Tibial artery (tissue), 4 donors: ENCODE measurements around the gene PDE11A.

Experiments
- DNase-seq, 2 donors: peaks; one replicate each; pipeline ENCODE4 v3.0.0-alpha.2; 2019
- H3K27ac ChIP-seq, 2 donors: fragments of 200-600 bp; sonication (generic) in 1 of 2; 1 replicate in 1 of 2; 2 replicates in 1 of 2; pipeline ENCODE4 v1.5.1; 2018 to 2019; ENCODE audit warnings: mild to moderate bottlenecking in 1 of 2
- H3K27me3 ChIP-seq, 2 donors: fragments of 200-600 bp; sonication (generic) in 1 of 2; one replicate each; pipeline versions ENCODE4 v1.5.1 to v1.6.0; 2016 to 2019
- H3K36me3 ChIP-seq, 3 donors: fragments of 200-600 bp; sonication (generic) in 2 of 3; one replicate each; pipeline ENCODE4 v1.5.1; 2016 to 2019; ENCODE audit warnings: mild to moderate bottlenecking in 2 of 3
- H3K4me1 ChIP-seq, 4 donors: fragments of 200-600 bp; sonication (generic) in 2 of 4; 1 replicate in 3 of 4; 2 replicates in 1 of 4; pipeline ENCODE4 v1.5.1; 2016 to 2019
- H3K4me3 ChIP-seq, 2 donors: fragments of 200-600 bp; sonication (generic) in 1 of 2; 1 replicate in 1 of 2; 2 replicates in 1 of 2; pipeline ENCODE4 v1.5.1; 2018 to 2019; ENCODE audit warnings: mild to moderate bottlenecking in 2 of 2
- H3K9me3 ChIP-seq, 3 donors: fragments of 200-600 bp; sonication (generic) in 1 of 3; one replicate each; pipeline ENCODE4 v1.5.1; 2016 to 2019
- intact Hi-C: fragments of 100-400 bp; cut with DNase I; formaldehyde crosslinking; loops from one replicate; pipeline ENCODE4 v1.15.0; 2023; ENCODE audit warnings: low total_unique reads
- TF ChIP-seq, protein P1 (sequence below), 2 experiments: fragments of 200-600 bp in 1 of 2; fragments of 450-650 bp in 1 of 2; IDR thresholded peaks; one replicate each; pipeline ENCODE4 v1.5.1; 2017 to 2019; ENCODE audit warnings: antibody characterized with exemption in 2 of 2, mild to moderate bottlenecking in 1 of 2, moderate library complexity in 1 of 2

The PDE11A gene

DNA sequence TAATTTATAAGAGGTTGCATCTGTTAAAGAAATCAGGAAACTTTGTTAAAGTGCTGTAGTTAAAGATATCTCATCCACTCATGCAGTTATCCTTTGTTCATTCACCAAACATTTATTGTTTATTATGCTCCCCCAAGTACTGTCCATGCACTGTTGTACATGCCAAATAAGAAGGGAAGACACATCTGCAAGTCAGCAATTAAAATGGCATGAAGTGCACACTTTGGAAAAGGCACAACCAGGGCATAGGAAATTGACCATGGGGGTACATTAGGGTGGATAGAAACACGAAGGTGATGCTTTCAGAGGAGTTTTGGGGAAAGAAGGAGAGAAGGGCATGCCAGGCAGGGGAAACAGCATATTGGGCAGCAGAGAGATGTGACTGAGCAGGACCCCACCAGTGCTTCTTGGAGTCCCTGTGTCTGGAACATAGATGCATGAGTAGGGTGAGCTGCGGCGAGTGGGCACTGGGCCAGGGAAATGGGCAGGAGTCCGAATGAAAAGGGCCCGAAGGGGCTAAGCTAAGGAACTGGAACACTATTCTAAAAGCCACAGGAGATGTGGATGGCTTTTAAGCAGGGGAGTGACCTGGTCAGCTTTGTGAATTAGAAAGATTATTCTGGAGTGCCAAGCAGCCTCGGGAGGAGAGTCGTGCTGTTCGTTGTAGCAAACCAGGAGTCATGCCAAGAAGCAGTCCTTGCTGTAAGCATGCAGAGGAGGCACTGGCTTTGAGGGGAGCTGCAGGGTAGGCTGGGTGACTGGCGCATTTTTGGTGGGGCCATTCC is 363.7 kb downstream of the PDE11A start:
- H3K4me3 ChIP-seq = no peak overlapping the region
- H3K27ac ChIP-seq = no peak overlapping the region
- H3K4me1 ChIP-seq = no peaks in the 10 kb centered on the region
- TF ChIP-seq, protein P1, sequence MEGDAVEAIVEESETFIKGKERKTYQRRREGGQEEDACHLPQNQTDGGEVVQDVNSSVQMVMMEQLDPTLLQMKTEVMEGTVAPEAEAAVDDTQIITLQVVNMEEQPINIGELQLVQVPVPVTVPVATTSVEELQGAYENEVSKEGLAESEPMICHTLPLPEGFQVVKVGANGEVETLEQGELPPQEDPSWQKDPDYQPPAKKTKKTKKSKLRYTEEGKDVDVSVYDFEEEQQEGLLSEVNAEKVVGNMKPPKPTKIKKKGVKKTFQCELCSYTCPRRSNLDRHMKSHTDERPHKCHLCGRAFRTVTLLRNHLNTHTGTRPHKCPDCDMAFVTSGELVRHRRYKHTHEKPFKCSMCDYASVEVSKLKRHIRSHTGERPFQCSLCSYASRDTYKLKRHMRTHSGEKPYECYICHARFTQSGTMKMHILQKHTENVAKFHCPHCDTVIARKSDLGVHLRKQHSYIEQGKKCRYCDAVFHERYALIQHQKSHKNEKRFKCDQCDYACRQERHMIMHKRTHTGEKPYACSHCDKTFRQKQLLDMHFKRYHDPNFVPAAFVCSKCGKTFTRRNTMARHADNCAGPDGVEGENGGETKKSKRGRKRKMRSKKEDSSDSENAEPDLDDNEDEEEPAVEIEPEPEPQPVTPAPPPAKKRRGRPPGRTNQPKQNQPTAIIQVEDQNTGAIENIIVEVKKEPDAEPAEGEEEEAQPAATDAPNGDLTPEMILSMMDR (IDR thresholded peaks at IDR 0.05) = no peak
- DNase-seq = no peak
- H3K36me3 ChIP-seq = no peaks in the 10 kb centered on the region
- H3K27me3 ChIP-seq = peaks cover 0 to 5% of the 10 kb centered on the region in 2 donors
- H3K9me3 ChIP-seq = no peaks in the 10 kb centered on the region
- intact Hi-C loops = no loop called here

DNA sequence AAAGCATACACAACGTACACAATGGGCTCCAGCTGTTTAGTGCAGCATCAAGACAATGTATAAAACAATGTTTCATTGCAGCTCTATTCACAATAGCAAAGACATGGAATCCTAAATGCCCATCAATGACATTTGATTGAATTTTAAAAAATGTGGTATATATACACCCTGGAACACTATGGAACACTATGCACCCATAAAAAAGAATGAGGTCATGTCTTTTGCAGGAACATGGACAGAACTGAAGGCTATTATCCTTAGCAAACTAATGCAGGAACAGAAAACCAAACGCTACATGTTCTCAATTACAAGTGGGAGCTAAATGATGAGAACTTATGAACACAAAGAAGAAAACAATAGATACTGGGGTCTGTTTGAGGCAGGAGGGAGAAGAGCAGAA is 364.5 kb downstream of the PDE11A start:
- Histone ChIP-seq H3K27ac (no peak overlapping the region), H3K4me3 (no peak overlapping the region), H3K4me1 (no peaks in the 10 kb centered on the region), H3K36me3 (no peaks in the 10 kb centered on the region), H3K9me3 (no peaks in the 10 kb centered on the region), H3K27me3 (peaks cover 0 to 5% of the 10 kb centered on the region in 2 donors)
- intact Hi-C loops = no loop called here
- TF ChIP-seq, protein P1 (IDR thresholded peaks at IDR 0.05) = no peak
- DNase-seq = no peak

DNA sequence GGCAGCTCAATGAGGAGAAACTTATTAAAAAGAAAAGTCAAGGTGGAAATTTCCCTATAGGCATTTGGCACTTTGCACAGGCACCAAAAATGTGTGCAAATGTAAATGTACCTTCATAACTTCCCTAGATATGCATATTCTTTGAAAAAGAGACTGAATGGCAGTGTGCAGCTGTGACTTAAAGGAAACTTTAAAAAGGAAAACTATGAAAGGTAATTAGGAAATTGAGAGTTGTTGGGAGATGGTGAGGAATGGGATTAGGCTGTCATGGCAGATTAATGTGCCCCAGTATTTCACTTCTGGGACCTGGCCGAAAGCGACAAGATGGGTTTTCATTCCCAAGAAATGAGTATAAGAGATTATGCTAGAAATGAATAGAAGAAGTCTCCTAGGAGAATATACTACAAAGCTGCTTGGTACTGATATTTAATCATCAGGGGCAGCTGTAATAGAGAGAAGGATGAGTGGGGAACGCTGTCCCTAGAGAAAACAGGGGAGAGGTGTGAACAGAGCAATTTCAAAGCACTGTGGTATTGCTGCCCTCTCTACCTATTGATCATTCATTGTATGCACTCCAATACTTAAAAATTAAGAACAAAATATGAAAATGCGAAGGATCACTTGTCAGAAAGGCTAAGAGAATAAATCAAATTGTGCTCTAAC is 366.9 kb downstream of the PDE11A start:
- Histone ChIP-seq H3K36me3 (no peaks in the 10 kb centered on the region), H3K27me3 (peaks cover 0 to 5% of the 10 kb centered on the region in 2 donors), H3K4me1 (no peaks in the 10 kb centered on the region), H3K4me3 (no peak overlapping the region), H3K27ac (no peak overlapping the region), H3K9me3 (no peaks in the 10 kb centered on the region)
- intact Hi-C loops = no loop called here
- no peak for DNase-seq
- TF ChIP-seq, protein P1 (IDR thresholded peaks at IDR 0.05) = no peak

DNA sequence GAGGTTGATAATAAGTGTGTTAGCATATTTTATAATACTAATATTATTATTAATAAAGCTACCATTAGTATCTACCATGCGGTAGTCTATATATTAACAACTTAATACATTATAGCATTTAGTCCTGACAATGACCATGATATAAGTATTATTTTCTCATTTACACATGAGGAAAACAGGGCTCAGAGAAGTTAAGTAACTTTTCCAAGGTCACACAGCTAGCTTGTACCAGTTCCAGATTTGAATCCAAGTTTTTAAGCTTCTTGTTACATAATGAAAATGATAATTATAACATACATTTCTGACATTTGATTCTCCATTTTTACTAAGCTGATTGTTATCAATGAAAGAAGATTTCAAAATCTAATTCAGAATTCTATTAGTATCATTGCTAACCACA is 369.4 kb downstream of the PDE11A start:
- Histone ChIP-seq H3K27me3 (peaks cover 0 to 5% of the 10 kb centered on the region in 2 donors), H3K4me1 (no peaks in the 10 kb centered on the region), H3K36me3 (no peaks in the 10 kb centered on the region), H3K27ac (no peak overlapping the region), H3K4me3 (no peak overlapping the region), H3K9me3 (no peaks in the 10 kb centered on the region)
- intact Hi-C loops = no loop called here
- TF ChIP-seq, protein P1 (IDR thresholded peaks at IDR 0.05) = no peak
- DNase-seq = no peak

DNA sequence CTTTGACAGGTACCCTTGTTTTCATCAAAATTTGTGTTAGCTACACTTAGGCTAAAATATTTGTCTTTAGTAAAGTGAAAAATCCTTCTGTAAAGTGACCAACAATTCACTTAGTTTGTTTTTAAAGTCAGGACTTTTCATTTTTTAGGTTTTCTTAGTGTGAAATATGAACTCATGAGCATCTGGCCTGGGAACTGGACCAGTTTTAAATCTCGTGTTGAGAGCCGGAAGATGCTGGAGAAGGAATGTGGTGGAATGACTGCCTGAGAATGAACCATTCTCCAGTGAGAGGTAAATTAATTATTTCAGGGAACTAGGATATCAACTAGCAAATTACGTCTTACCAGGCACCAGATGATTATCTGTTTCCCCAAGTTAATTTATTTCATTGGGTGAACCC is 374.3 kb downstream of the PDE11A start:
- intact Hi-C loops = no loop called here
- no peak overlapping the region for H3K4me3 ChIP-seq
- no peaks in the 10 kb centered on the region for H3K27me3 ChIP-seq
- H3K4me1 ChIP-seq = no peaks in the 10 kb centered on the region
- TF ChIP-seq, protein P1 (IDR thresholded peaks at IDR 0.05) = no peak
- DNase-seq = no peak
- no peak overlapping the region for H3K27ac ChIP-seq
- H3K36me3 ChIP-seq = no peaks in the 10 kb centered on the region
- H3K9me3 ChIP-seq = no peaks in the 10 kb centered on the region
